Esophagus muscularis mucosa (tissue), 4 donors: ENCODE results near the gene PCDHGA2. TPM values are rescaled to one million over a fixed set of nuclear protein-coding genes. Genes with fewer than 3 reads are reported as not detected.

ENCODE experiments used
- DNase-seq: peaks from one replicate; pipeline ENCODE4 v3.0.0-alpha.2; 2017; ENCODE audit errors: extremely low spot score
- H3K27ac ChIP-seq, 4 donors: fragments of 200-600 bp; sonication (generic); replicated peaks in 1 of 4; 1 replicate in 3 of 4; 2 replicates in 1 of 4; pipeline ENCODE4 v1.5.1; 2016 to 2019; ENCODE audit warnings: mild to moderate bottlenecking in 1 of 4
- H3K27me3 ChIP-seq, 4 donors: fragments of 200-600 bp; sonication (generic); one replicate each; pipeline versions ENCODE4 v1.5.1 to v1.6.0; 2016 to 2019
- H3K36me3 ChIP-seq, 4 donors: fragments of 200-600 bp; sonication (generic); one replicate each; pipeline ENCODE4 v1.5.1; 2016 to 2019
- H3K4me1 ChIP-seq, 4 donors: fragments of 200-600 bp; sonication (generic); one replicate each; pipeline ENCODE4 v1.5.1; 2016 to 2019
- H3K4me3 ChIP-seq, 4 donors: fragments of 200-600 bp; sonication (generic); 1 replicate in 2 of 4; 2 replicates in 2 of 4; pipeline ENCODE4 v1.5.1; 2016 to 2019; ENCODE audit warnings: mild to moderate bottlenecking in 4 of 4, moderate library complexity in 1 of 4
- H3K9me3 ChIP-seq, 4 donors: fragments of 200-600 bp; sonication (generic); 1 replicate in 3 of 4; 2 replicates in 1 of 4; pipeline ENCODE4 v1.5.1; 2016 to 2019
- EP300 ChIP-seq: sonication (generic); formaldehyde crosslinking; IDR thresholded peaks from one replicate; pipeline ENCODE4 v1.6.1; 2017; ENCODE audit warnings: antibody characterized with exemption
- POLR2A ChIP-seq: fragments of 450-650 bp; IDR thresholded peaks from one replicate; pipeline ENCODE4 v1.6.1; 2017; ENCODE audit warnings: antibody characterized with exemption, moderate library complexity, mild to moderate bottlenecking, low read depth
- POLR2AphosphoS5 ChIP-seq, 2 donors: sonication (generic); formaldehyde crosslinking; IDR thresholded peaks; one replicate each; pipeline ENCODE4 v1.6.1; 2017; ENCODE audit warnings: antibody characterized with exemption in 2 of 2
- WGBS: methylation state at CpG from one replicate; pipeline ENCODE4 v1.1.5; 2018; 5-methylcytosine and 5-hydroxymethylcytosine counted together
- intact Hi-C: fragments of 100-400 bp; cut with DNase I; formaldehyde crosslinking; loops from one replicate; pipeline ENCODE4 v1.15.1; 2023
- total RNA-seq, 4 donors: library from RNA; depleted of rRNA; stranded (reverse); fragments of >200 nt; gene quantifications; one replicate each; pipeline versions ENCODE4 v1.1.0 to v1.2.1, GENCODE V29; 2016
- TF ChIP-seq, protein P1 (sequence below), 3 experiments: fragments of 200-600 bp in 2 of 3; fragments of 450-650 bp in 1 of 3; sonication (generic) in 2 of 3; IDR thresholded peaks; one replicate each; pipeline ENCODE4 v1.5.1; 2017 to 2019; ENCODE audit warnings: antibody characterized with exemption in 3 of 3, mild to moderate bottlenecking in 2 of 3, moderate library complexity in 1 of 3

The PCDHGA2 gene
- total RNA-seq, 4 donors from 2014 or later, result 2.5 to 5.4 (median 4.0) TPM

DNA sequence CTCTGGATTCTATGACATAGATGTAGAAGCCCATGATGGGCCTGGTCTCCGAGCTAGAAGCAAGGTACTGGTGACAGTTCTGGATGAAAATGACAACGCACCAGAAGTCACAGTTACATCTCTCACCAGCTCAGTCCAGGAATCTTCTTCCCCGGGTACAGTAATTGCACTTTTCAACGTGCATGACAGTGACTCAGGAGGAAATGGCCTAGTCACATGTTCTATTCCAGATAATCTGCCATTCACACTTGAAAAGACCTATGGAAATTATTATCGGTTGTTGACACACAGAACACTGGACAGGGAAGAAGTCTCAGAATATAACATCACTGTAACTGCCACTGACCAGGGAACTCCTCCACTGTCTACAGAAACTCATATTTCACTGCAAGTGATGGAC lies 17.6 kb downstream of the PCDHGA2 start:
- Histone ChIP-seq H3K36me3 (no peaks in the 10 kb centered on the region), H3K27me3 (peaks cover 0 to 17% (median 2%) of the 10 kb centered on the region in 4 donors), H3K4me1 (no peaks in the 10 kb centered on the region), H3K27ac (no peak overlapping the region), H3K9me3 (peaks cover 10 to 98% (median 95%) of the 10 kb centered on the region in 4 donors), H3K4me3 (no peak overlapping the region)
- intact Hi-C loops, result loop anchor here (10.0 kb wide), 1 partner anchor 209 kb away; no protein-coding TSS in a partner anchor
- no peak for TF ChIP-seq EP300
- no peak for TF ChIP-seq POLR2AphosphoS5 (IDR thresholded peaks at IDR 0.05)
- TF ChIP-seq, protein P1, sequence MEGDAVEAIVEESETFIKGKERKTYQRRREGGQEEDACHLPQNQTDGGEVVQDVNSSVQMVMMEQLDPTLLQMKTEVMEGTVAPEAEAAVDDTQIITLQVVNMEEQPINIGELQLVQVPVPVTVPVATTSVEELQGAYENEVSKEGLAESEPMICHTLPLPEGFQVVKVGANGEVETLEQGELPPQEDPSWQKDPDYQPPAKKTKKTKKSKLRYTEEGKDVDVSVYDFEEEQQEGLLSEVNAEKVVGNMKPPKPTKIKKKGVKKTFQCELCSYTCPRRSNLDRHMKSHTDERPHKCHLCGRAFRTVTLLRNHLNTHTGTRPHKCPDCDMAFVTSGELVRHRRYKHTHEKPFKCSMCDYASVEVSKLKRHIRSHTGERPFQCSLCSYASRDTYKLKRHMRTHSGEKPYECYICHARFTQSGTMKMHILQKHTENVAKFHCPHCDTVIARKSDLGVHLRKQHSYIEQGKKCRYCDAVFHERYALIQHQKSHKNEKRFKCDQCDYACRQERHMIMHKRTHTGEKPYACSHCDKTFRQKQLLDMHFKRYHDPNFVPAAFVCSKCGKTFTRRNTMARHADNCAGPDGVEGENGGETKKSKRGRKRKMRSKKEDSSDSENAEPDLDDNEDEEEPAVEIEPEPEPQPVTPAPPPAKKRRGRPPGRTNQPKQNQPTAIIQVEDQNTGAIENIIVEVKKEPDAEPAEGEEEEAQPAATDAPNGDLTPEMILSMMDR (IDR thresholded peaks at IDR 0.05), result no peak
- WGBS, result 78% methylated on average over 5 of the region's 5 CpGs
- DNase-seq, result no peak

DNA sequence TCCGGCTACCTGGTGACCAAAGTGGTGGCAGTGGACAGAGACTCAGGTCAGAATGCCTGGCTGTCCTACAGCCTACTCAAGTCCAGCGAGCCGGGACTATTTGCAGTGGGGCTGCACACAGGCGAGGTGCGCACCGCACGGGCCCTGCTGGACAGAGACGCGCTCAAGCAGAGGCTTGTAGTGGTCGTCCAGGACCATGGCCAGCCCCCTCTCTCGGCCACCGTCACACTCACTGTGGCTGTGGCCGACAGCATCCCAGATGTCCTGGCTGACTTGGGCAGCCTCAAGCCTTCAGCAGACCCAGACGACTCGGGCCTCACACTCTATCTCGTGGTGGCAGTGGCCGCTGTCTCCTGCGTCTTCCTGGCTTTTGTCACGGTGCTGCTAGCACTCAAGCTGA lies 18.4 kb downstream of the PCDHGA2 start:
- Histone ChIP-seq H3K27me3 (peaks cover 0 to 14% (median 0%) of the 10 kb centered on the region in 4 donors), H3K9me3 (peaks cover 10 to 98% (median 95%) of the 10 kb centered on the region in 4 donors), H3K4me1 (no peaks in the 10 kb centered on the region), H3K4me3 (no peak overlapping the region), H3K36me3 (no peaks in the 10 kb centered on the region), H3K27ac (no peak overlapping the region)
- intact Hi-C loops, result loop anchor here (10.0 kb wide), 1 partner anchor 208 kb away; no protein-coding TSS in a partner anchor
- no peak for DNase-seq
- 61% methylated on average over 4 of the region's 19 CpGs for WGBS
- no peak for TF ChIP-seq EP300
- no peak for TF ChIP-seq POLR2A
- no peak for TF ChIP-seq POLR2AphosphoS5 (IDR thresholded peaks at IDR 0.05)
- TF ChIP-seq, protein P1 (IDR thresholded peaks at IDR 0.05), result no peak

DNA sequence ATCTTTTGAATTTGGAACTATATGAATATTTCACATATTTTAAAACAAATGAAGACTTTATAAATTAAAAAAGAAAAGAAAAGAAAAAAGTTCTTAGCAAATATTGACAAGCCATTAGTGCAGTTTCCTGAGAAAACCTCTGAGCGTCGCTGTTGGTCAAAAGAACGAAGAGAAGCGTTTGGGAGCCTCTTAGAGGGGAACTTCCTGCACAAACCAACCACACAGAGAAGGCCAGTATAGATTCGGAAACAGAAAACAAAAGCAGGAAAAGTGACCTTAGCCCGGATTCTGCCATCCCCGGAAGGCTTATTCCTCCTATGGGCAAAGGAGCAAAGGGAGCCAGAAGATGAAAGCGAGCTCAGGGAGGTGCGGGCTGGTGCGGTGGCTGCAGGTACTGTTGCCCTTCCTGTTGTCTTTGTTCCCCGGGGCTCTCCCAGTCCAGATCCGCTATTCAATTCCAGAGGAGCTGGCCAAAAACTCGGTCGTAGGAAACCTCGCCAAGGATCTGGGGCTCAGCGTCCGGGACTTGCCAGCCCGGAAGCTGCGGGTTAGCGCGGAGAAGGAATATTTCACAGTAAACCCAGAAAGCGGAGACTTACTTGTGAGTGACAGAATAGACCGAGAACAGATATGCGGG lies 21.3 kb downstream of the PCDHGA2 start, which contains the start of gene PCDHGB2:
Gene PCDHGB2, plus strand, starts transcription at position 205 of the 637 bp plus-strand sequence. Its CDS starts 142 bp downstream, at position 347.
- Histone ChIP-seq H3K27ac (no peak within 1 kb of the TSS), H3K27me3 (peaks cover 0 to 27% (median 0%) of the 10 kb centered on the region in 4 donors), H3K4me1 (no peaks in the 10 kb centered on the region), H3K9me3 (peaks cover 10 to 100% (median 98%) of the 10 kb centered on the region in 4 donors), H3K4me3 (peak within 1 kb of the TSS; percentile 23 to 41 (median 24)), H3K36me3 (no peaks in the 10 kb centered on the region)
- intact Hi-C loops, result loop anchor here (10.0 kb wide), 1 partner anchor 205 kb away; no protein-coding TSS in a partner anchor
- 22% methylated on average over 23 of the region's 24 CpGs for WGBS
- DNase-seq, result no peak
- TF ChIP-seq POLR2AphosphoS5 (IDR thresholded peaks at IDR 0.05) (no peak), EP300 (no peak), POLR2A (no peak)
- TF ChIP-seq, protein P1 (IDR thresholded peaks at IDR 0.05), result peak in 2 of 3 experiments; percentile 14 to 25

DNA sequence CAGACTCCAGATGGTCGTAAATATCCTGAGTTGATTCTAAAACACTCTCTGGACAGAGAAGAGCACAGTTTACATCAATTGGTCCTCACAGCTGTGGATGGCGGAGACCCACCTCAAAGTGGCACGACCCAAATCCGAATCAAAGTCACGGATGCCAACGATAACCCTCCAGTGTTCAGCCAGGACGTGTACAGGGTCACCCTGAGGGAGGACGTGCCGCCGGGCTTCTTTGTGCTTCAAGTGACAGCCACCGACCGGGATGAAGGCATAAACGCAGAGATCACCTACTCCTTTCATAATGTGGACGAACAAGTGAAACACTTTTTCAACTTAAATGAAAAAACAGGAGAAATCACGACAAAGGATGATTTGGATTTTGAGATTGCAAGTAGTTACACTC lies 22.1 kb downstream of the PCDHGA2 start:
- H3K27me3 ChIP-seq, result peaks cover 0 to 35% (median 0%) of the 10 kb centered on the region in 4 donors
- WGBS, result 47% methylated on average over 13 of the region's 15 CpGs
- H3K4me3 ChIP-seq, result no peak overlapping the region
- TF ChIP-seq, protein P1 (IDR thresholded peaks at IDR 0.05), result no peak
- intact Hi-C loops, result no loop called here
- H3K27ac ChIP-seq, result no peak overlapping the region
- H3K9me3 ChIP-seq, result peaks cover 14 to 100% (median 98%) of the 10 kb centered on the region in 4 donors
- no peaks in the 10 kb centered on the region for H3K36me3 ChIP-seq
- H3K4me1 ChIP-seq, result no peaks in the 10 kb centered on the region
- DNase-seq, result no peak
